MCF 10A (cell line): Measurements from ENCODE around the gene DCDC1. TPM values are rescaled to one million over a fixed set of nuclear protein-coding genes. Genes with fewer than 3 reads are reported as not detected.

Experiments used
- BruUV-seq: library from RNA; stranded (reverse); fragments of 400-500 nt; replicated peaks from 2 replicates; lab custom pipeline; 2021; lab: Mats Ljungman, UMichigan
- CTCF ChIA-PET: fragments of 300-600 bp; sonication (Branson Sonifier 250); formaldehyde crosslinking; extraction: SDS; loops from one replicate; lab custom pipeline; 2021; ENCODE audit warnings: antibody characterized with exemption, inconsistent platforms; lab: Yijun Ruan, JAX
- POLR2A ChIA-PET: fragments of 300-600, 350-650 bp; sonication (Branson Sonifier 250); formaldehyde crosslinking; extraction: SDS; loops from one replicate; lab custom pipeline; 2020; ENCODE audit warnings: antibody characterized with exemption, inconsistent platforms; lab: Yijun Ruan, JAX
- DNase-seq: peaks from one replicate; pipeline ENCODE4 v3.0.0-alpha.2; 2018; ENCODE audit not compliant: unreplicated experiment
- H3K27ac Mint-ChIP-seq: one replicate; pipeline ENCODE4 v1.8.0; 2022; ENCODE audit warnings: mild to moderate bottlenecking, low read depth, mixed read lengths; ENCODE audit not compliant: unreplicated experiment
- H3K27me3 Mint-ChIP-seq: one replicate; pipeline ENCODE4 v1.8.0; 2022; ENCODE audit warnings: mixed read lengths; ENCODE audit not compliant: insufficient read depth, unreplicated experiment
- H3K36me3 Mint-ChIP-seq: one replicate; pipeline ENCODE4 v1.8.0; 2022; ENCODE audit warnings: mild to moderate bottlenecking, moderate library complexity, mixed read lengths; ENCODE audit not compliant: insufficient read depth, unreplicated experiment
- H3K4me1 Mint-ChIP-seq: one replicate; pipeline ENCODE4 v1.8.0; 2022; ENCODE audit warnings: mixed read lengths; ENCODE audit not compliant: insufficient read depth, unreplicated experiment
- H3K4me3 Mint-ChIP-seq: one replicate; pipeline ENCODE4 v1.8.0; 2022; ENCODE audit warnings: mild to moderate bottlenecking, moderate library complexity, mixed read lengths; ENCODE audit not compliant: unreplicated experiment
- H3K9me3 Mint-ChIP-seq: one replicate; pipeline ENCODE4 v1.8.0; 2022; ENCODE audit warnings: mixed read lengths; ENCODE audit not compliant: unreplicated experiment
- intact Hi-C: fragments of 100-400 bp; cut with micrococcal nuclease; formaldehyde crosslinking; loops from 2 replicates; pipeline ENCODE4 v1.14.1; 2022
- total RNA-seq: library from RNA; stranded (reverse); gene quantifications from 2 replicates; pipeline ENCODE4 v1.2.3, GENCODE V29; 2022
- TF ChIP-seq, protein P1 (sequence below): fragments of 200-600 bp; IDR thresholded peaks from one replicate; pipeline ENCODE4 v1.8.0; 2022; ENCODE audit warnings: antibody characterized with exemption, mild to moderate bottlenecking; ENCODE audit not compliant: unreplicated experiment

Gene DCDC1
- total RNA-seq, 1 experiment from 2014 or later, result 0.19 TPM

DNA sequence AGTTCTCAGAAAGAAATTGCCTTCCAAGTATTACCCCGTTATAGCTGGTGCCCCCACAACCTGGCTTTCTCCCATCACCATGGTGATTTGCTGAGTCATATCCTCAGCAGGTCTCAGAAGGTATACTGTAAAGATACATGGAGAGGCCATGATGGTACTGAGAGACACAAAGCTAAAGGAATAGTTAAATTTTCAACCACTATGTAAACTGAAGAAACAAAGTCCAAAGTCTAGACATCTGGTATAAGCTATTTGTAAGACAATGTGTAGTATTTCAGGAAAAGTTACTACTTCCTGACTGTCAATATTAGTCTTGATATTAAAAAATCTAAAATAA is 377.1 kb downstream of the DCDC1 start:
- TF ChIP-seq, protein P1, sequence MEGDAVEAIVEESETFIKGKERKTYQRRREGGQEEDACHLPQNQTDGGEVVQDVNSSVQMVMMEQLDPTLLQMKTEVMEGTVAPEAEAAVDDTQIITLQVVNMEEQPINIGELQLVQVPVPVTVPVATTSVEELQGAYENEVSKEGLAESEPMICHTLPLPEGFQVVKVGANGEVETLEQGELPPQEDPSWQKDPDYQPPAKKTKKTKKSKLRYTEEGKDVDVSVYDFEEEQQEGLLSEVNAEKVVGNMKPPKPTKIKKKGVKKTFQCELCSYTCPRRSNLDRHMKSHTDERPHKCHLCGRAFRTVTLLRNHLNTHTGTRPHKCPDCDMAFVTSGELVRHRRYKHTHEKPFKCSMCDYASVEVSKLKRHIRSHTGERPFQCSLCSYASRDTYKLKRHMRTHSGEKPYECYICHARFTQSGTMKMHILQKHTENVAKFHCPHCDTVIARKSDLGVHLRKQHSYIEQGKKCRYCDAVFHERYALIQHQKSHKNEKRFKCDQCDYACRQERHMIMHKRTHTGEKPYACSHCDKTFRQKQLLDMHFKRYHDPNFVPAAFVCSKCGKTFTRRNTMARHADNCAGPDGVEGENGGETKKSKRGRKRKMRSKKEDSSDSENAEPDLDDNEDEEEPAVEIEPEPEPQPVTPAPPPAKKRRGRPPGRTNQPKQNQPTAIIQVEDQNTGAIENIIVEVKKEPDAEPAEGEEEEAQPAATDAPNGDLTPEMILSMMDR, result no peak
- no peak for DNase-seq
- intact Hi-C loops, result no loop called here
- no TSS peak for BruUV-seq
- Mint-ChIP-seq H3K9me3 (no peaks in the 10 kb centered on the region), H3K4me1 (no peaks in the 10 kb centered on the region), H3K27me3 (peaks cover 54% of the 10 kb centered on the region), H3K36me3 (no peaks in the 10 kb centered on the region), H3K27ac (no peak overlapping the region), H3K4me3 (no peak overlapping the region)
- POLR2A ChIA-PET, result interaction anchor here (0.6 kb wide), 1 partner anchor 203 kb away, joined by 5 read pairs; no protein-coding TSS in a partner anchor
- CTCF ChIA-PET, result interaction anchor here (0.8 to 1.0 kb wide), 2 partner anchors 32 to 78 kb away, joined by 4 to 5 read pairs; no protein-coding TSS in a partner anchor

DNA sequence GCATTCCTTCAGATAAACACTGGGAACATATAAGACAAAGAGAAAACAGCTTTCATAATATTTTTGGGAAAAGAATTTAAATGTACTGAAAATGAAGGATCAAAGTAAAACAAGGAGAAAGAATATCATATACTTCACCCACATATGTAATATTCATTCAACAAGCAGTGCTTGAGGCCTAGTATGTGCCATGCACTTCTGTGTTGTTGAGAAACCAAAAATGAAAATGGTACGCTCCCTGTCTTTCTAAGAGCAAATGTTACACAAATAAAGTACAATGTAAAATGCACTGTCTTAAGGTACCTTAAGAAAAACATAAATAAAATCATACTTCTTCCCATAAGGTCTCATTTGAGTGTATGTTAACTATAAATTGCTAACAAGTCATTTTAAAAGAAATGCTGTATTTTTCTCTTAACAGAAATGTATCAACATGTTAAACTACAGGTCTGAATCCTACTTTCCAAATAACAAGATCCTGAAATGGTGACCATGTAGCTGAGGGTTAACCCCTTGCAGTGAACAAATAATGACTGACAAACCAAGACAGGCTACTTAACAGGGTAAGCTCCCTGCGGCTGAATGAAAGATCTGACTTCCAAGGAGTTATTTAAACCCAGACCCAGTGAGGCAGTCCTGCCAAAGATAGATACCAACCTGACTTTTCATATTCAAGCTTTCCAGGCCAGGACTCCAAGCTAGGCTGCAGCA is 377.6 kb downstream of the DCDC1 start:
- CTCF ChIA-PET, result no interaction called here
- TF ChIP-seq, protein P1, result no peak
- Mint-ChIP-seq H3K27me3 (peaks cover 50% of the 10 kb centered on the region), H3K27ac (no peak overlapping the region), H3K9me3 (no peaks in the 10 kb centered on the region), H3K4me3 (no peak overlapping the region), H3K4me1 (no peaks in the 10 kb centered on the region), H3K36me3 (no peaks in the 10 kb centered on the region)
- no TSS peak for BruUV-seq
- DNase-seq, result no peak
- POLR2A ChIA-PET, result interaction anchor here (0.6 kb wide), 2 partner anchors 36 to 204 kb away, joined by 3 to 5 read pairs; no protein-coding TSS in a partner anchor
- intact Hi-C loops, result no loop called here

DNA sequence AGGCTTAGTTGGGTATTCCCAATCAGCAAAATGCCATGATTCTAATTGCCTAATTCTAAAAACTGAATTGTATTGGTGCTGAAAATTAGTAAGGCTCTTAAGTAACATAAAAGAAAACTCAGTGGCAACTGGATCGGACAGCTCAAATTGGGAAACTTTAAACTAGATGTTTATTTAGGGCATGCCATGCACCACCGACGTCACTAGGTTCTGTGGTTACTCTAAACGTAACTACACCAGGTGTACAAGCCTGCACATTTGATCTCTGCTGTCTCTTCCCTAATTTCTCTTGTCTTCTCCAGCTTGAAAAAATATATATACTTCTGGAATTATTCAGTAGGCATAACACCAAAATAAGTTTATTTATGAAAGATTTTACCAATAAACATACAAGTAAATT is 378.2 kb downstream of the DCDC1 start:
- peaks cover 44% of the 10 kb centered on the region for H3K27me3 Mint-ChIP-seq
- intact Hi-C loops, result no loop called here
- no peaks in the 10 kb centered on the region for H3K9me3 Mint-ChIP-seq
- POLR2A ChIA-PET, result interaction anchor here (0.6 kb wide), 1 partner anchor 36 kb away, joined by 3 read pairs; no protein-coding TSS in a partner anchor
- H3K36me3 Mint-ChIP-seq, result no peaks in the 10 kb centered on the region
- no peaks in the 10 kb centered on the region for H3K4me1 Mint-ChIP-seq
- TF ChIP-seq, protein P1, result no peak
- BruUV-seq, result no TSS peak
- no peak overlapping the region for H3K27ac Mint-ChIP-seq
- no peak for DNase-seq
- H3K4me3 Mint-ChIP-seq, result no peak overlapping the region
- CTCF ChIA-PET, result no interaction called here

DNA sequence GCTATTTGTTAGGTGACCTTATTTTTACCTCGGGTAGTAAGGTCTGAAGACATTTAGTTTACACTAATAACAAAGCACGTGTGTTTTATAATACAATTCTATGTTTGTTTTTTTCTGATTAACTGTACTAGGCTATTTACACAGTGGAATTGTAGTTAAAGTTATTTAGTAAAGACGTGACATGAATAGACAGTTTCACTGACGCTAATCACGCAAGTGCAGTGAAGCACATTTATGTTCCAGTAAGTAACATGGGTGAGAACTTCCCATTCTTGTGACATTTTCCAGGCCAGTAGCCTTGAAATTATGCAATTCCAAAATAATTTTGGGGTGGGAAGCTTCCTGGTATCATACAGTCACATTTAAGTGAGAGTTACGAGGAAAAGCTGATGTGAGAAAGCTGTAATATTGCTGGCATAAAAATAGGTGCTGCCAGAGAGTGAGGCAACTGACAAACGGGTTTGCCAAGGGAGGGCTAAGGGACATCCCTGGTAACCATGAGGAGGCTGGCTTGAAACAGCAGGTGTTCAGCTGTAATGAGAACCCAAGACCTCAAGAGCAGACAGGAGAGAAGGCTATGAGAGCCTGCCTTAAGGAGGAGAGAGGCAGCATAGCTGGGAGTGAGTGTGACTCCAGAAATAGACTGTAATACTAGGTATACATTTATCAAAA is 378.8 kb downstream of the DCDC1 start:
- Mint-ChIP-seq H3K36me3 (no peaks in the 10 kb centered on the region), H3K4me1 (no peaks in the 10 kb centered on the region), H3K9me3 (no peaks in the 10 kb centered on the region), H3K27me3 (peaks cover 38% of the 10 kb centered on the region), H3K27ac (no peak overlapping the region), H3K4me3 (no peak overlapping the region)
- intact Hi-C loops, result no loop called here
- ChIA-PET CTCF (interaction anchor here (0.7 kb wide), 1 partner anchor 1154 kb away, joined by 4 read pairs; no protein-coding TSS in a partner anchor), POLR2A (no interaction called here)
- TF ChIP-seq, protein P1, result no peak
- BruUV-seq, result no TSS peak
- DNase-seq, result no peak
